ENCODE data around the gene SPATA20. TPM values are rescaled to one million over a fixed set of nuclear protein-coding genes. Genes with fewer than 3 reads are reported as not detected.

SPATA20 gene
- total and polyA plus RNA-seq, 2 of the 8 experiments (the other 6 are each of a cell fraction or from before 2014, with no cell fraction given): 16.2 to 17.5 TPM

DNA sequence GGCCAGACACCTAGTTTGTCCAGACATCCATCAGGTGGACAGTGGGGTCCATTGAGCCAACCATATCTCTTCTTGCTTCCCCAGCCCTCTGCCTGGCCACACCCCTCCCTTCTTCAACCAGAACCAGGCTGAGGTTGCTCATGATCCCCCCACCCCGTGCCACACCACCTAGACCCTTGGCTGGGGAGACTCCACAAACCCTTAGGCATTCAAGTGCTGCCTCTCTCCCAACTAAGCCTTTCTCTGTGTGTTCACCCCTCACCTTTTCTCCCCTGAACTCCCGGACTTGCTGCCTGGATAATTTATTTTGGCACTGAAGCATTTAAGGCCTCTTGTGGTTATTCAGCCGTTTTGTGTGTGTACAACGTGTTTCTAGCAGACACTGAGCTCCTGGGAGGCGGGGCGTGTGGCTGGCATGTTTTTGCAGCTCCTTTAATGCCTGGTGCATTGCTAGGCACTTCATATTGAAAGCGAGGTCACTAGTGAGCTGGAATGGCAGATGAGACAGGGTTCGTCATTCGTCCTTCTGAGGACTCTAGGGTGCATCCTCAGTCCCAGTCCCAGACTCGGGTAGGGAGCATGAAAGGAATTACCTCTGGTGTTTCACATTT, 42.2 kb downstream of the SPATA20 start (continued):
- TF ChIP-seq SIRT6 (IDR thresholded peaks at IDR 0.05; ENCODE audit: low read length) (no peak), SIX5 (IDR thresholded peaks at IDR 0.05; ENCODE audit: low read depth, low read length) (no peak), CTBP2 (IDR thresholded peaks at IDR 0.05; ENCODE audit: borderline replicate concordance, insufficient read depth, insufficient read length, low read length) (no peak), NRF1 (IDR thresholded peaks at IDR 0.05; ENCODE audit: low read depth, low read length) (no peak), MAFK (IDR thresholded peaks at IDR 0.05; ENCODE audit: low read depth, low read length) (no peak), FOSL1 (IDR thresholded peaks at IDR 0.05; ENCODE audit: insufficient read depth, low read depth, low read length) (no peak), CHD2 (IDR thresholded peaks at IDR 0.05; ENCODE audit: low read length) (no peak), GABPA (IDR thresholded peaks at IDR 0.05; ENCODE audit: borderline replicate concordance, insufficient read depth, low read length) (no peak)
